Measurements from ENCODE around the gene ATXN1.
"Not testable (repeated sequence)": the region's sequence is repeated elsewhere in the genome, so short reads cannot be mapped to it uniquely, and the experiment has no call there.

ATXN1 gene

DNA sequence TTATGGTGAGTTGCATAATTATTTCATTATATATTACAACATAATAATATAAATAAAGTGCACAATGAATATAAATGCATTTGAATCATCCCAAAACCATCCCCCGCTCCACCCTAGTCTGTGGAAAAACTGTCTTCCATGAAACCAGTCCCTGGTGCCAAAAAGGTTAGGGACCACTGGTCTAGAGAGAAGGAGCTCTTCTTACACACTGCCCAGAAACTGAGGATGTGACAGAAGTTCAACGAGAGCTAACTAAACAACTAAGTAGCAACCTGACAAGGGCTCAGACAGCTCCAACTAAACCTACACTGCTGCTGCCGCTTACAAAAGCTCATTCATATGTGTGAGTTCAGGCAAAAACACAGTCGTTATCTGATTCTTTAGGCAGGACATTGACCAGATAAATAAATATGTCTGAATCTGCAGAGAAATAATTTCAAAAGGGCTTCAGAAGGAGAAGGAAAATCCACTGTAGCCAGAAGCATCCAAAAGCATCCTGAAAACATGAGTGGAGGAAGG is 125.9 kb downstream of the ATXN1 start:
- no peak for DNase-seq

DNA sequence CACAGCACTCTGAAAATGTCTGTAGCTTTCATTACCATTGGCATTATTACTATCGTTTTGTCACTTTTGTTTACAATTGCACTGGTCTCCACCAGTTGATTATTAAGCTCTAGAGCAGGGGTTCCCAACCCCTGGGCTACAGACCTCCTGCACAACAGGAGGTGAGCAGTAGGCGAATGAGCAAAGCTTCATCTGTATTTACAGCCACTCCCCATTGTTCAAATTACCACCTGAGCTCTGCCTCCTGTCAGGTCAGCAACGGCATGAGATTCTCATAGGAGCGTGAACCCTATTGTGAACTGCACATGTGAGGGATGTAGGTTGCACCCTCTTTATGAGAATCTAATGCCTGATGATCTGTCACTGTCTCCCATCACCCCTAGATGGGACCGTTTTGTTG is 126.4 kb downstream of the ATXN1 start:
- DNase-seq = no peak

DNA sequence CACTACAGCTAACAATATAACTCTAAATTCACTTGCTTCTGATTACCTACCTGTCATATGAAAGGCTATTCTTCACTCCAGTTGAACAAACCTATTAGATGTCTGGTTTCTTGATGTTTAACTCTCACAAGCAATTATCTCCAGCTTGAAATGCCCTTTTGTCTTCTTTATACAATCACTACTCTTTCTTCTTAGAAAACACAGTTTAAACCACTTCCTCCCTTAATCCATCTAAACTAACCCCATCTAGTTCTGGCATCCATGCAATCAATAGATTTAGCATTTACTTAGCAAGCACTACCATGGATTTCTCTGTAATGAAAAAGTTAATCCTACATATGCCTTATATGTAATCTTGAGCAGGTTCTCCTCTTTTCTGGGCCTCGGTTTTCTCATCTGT is 127.3 kb downstream of the ATXN1 start:
- no peak for DNase-seq

DNA sequence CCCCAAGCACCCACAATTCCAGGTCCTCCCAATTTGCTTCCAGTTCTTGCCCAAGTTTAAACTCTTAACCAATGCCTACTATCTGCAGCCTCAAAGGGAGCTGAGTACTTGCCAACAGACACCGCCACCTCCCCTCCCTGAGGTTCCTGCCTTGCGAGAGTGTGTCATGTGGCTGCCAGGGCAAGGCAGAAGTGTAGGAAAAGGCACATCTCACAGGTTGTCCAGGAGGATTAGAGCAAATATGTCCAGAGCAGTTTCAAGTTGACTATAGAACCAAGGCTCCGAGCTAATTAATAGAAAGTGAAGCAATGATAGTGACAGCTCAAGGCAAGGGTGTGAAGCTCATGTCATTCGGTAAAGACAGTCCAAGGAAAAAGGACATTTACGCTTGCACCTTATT is 127.8 kb downstream of the ATXN1 start:
- no peak for DNase-seq

DNA sequence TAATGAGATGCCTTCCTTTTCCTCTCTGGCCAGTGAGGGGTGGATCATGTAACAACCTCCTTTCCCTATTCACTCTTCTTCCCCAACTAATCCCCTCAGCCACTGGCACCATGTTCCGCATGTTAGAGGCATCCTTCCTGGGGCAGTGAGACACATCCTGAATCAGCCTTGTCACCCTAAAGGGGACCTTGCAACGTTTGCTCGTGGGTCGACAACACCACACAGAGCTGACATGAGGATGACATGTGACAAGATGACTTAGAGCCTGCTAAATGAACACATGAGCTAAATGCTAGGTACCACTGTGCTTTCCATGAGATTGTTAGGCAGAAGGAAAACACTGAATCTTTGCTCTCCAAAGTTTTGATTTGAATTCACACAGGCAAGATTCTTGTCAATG is 129.2 kb downstream of the ATXN1 start:
- DNase-seq = no peak

DNA sequence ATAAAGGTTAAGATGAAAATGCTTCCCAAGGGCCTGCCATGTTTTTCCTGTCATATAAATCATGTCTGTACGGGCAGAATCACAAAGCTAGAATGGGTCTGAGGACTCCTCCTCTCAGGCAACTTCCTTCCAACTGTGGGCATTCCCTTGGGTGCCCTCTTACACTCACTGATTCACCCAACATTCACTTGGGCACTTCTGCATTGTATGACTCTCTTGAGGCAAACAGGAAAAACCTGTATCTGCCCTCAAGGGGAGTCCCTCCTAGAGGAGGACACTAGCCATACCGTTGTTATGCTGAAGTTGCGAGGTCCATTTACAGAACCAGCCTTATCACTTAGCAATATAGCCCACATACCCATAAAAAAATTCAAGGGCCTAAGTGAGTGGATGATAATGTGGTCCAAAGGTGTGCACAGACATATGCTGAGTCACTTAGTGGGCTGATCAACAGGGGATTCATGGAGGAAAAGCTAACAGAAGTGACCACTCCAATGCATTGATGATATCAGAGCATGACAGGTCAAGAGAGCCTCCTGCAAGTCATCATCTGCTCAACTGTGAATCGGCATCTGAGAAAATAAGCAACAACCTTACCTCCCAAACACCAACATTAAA is 131.1 kb downstream of the ATXN1 start:
- DNase-seq = no peak

DNA sequence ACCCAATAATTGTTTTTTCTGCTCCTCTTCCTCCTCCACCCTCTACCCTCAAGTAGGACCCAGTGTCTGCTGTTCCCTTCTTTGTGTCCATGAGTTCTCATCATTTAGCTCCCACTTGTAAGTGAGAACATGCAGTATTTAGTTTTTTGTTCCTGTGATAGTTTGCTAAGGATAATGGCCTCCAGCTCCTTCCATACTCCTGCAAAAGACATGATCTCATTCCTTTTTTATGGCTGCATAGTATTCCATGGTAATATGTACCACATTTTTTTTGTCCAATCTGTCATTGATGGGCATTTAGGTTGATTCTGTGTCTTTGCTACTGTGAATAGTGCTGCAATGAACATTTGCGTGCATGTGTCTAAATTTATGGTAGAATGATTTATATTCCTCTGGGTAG is 132.7 kb downstream of the ATXN1 start:
- not testable (repeated sequence) for DNase-seq

DNA sequence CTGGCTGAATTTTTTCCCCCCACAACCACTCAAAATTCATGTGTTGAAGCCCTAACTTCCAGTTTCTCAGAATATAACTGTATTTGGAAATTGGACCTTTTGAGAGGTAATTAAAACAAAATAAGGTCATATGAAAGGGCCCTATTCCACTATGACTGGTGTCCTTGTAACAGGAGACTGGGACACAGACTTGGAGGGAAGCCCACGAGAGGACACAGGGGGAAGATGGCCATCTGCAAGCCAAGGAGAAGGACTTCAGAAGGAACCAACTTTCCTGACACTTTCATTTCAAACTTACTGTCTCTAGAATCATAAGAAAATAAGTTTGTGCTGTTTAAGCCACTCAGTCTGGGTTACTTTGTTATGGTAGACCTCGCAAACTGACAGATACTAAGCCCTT is 134.6 kb downstream of the ATXN1 start:
- DNase-seq = no peak

DNA sequence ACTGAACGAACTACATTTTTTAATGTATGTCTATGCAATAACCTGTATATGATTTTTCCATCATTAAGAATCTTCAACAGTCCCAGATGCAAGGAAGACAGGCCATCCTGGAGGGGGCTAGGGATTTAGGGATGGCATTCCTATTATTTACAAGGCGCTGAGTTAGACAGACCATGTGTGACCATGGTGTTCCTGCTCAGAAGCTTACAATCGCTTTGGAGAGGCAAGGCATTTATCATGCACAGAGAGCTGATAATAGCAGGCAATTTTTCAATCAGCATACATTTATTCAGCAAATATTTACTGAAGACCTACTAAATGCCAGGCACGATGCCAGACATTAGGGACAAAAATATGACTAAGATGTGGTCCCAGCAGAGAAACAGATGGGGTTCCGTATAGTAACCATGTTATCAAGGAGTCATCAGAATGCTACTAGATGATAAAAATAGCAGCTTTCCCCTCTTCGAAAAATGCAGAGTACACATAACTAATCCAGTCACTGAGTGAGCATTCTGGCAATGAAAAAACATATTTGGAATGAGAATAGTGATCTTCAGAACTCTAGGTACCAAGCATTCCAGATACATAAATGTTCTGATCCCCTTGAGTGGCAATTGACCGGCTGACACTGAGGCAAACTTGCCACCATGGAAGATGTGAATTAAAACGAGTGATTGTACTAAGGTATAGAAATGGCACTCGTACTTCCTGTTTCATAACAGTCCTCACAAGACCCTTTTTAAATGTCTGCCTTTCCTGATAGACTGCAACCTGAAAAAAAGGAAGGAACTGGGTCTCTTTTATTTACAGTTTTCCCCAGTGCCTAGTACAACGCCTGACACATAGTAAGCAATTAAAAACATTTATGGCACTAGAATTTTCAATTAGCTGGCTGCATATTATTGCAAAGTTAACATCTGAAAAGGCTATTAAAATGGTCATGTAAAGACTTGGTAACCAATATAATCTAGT is 135.7 kb downstream of the ATXN1 start:
- peak; percentile 68 for DNase-seq

DNA sequence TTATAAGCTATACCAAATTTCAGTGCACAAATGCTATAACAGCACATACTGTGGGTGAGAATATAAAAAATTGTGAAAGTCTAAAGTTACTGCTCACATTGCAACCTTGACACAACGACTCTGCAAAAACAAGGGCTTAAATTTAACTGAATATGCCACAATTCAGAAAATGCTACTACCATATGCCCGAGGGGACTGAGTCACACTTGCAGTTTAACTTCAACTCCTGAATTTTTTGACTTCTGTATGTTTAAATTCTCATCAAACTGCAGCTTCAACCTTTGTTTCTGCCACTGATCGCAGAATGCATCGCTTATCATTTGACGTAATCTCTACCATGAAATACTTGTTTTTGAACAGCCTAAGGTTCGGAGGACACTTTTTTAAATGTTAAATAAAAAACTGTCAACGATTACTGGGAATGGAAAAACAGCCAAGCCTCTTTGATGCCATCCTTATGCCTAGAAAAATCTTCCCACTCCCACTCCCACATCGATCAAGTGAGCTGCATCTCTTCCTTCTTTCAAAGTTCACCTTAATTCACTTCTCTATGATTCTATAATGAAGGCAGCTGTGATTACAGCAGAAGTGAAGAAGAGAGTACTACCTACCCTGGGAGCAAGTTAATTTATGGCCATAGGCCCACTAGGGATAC is 136.5 kb downstream of the ATXN1 start:
- no peak for DNase-seq

DNA sequence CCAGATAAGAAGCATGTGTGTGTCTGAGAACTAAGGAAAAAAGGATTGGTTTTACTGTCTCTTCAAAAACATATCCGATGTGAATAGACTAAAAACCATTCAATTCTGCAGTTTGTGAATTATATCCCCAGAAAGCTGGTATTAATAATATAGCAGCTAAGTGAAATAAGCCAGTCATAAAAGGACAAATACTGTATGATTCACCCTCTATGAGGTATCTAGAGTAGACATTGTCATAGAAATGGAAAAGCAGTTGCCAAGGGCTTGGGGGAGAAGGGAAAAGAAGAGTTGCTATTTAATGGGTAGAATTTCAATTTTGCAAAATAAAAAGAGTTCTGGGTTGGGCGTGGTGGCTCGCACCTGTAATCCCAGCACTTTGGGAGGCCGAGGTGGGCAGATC is 137.5 kb downstream of the ATXN1 start:
- no peak for DNase-seq

DNA sequence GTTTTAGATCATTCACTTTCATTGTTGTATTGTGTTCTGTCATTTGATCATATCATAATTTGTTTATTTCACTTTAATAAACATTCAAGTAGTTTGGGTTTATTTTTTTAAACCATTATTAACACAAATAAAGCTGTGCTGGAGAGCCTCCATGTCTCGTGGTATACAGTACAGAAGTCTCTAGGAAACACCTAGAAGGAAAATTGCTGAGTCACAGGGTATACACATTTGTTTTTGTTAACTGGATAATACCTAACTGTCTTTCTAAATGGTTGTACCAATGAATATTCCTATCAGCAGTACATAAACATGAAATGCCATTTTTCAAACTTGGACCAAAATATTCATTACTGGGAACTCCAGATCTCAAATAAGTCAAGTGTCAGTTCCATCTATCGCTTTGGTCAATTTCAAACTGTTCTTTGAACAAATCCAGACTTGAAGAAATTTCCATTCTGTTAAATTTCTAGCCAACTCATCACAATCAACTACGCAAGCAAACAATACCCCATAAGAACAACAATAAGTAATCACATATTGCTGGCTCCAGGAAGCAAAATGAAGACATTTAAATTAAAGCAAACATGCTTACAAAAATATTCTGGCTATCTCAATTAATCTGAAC is 138.1 kb downstream of the ATXN1 start:
- no peak for DNase-seq

DNA sequence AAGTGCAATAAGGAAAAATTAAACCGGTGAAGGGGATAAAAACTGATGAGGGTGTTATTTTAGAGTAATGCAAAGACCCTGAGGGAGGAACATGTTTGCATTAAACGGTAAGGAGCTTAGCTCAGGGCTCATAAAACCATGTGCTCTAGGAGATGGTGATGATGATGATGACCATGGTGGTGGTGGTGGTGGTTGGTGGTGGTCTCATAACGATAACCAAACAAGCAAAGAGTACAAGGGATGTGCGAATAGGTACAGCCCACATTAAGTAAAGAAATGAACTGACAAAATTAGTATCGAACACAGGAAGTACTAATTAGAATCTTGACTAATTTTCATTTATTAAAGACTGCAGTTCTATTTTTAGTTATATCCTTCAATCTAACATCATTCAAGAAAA is 139.1 kb downstream of the ATXN1 start:
- no peak for DNase-seq

DNA sequence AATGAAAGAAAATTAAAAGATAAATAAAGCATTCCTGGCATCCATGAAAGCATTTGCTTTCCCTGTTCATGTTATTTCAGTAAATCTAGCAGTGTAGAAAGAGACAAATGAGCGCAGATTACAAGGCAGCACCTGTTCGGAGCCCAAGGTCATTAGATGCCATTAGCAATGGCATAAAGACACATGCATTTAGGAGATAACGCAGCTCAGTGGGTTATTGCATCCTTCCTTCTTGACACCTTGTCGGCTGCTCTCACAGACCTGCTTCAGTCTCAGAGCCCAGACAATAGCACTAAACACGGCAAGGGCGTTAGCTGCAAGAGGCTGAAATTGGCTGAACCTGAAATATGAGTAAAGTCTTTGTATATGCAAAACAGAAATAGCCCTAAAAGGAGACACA is 140.3 kb downstream of the ATXN1 start:
- peak; percentile 38 for DNase-seq

DNA sequence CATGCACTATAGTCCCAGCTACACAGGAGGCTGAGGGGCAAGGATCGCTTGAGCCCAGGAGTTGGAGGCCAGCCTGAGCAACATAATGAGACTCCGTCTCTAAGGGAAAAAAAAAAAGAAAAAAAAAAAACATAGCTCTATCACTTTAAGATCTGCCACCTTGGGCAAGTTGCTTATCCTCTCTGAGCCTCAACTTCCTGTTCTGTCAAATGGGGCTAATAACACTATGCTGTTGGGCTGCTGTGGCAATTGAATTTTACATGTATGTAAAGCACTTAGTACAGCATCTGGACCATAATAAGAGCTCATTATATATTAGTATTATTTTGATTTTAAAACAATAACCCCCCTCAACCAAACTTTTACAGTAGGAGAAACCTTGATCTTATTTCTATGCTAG is 141.5 kb downstream of the ATXN1 start:
- DNase-seq = no peak

DNA sequence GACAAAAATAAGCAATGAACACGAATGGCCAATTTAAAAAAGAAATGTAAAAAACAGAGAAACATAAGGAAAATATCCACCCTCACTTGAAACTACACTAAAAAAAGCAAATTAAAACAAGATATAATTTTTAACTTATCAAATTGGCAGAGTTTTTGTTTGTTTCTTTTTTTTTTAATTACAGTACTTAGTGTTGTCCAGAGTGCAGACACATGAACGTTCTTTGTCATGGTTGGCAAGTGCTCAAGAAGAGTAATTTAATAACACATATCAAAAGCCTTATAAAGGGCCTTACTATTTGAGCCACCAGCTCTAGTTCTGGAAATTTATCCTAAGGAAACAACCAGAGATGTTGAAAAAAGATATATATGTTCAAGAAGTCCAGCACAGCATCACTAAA is 142.3 kb downstream of the ATXN1 start:
- DNase-seq = no peak

DNA sequence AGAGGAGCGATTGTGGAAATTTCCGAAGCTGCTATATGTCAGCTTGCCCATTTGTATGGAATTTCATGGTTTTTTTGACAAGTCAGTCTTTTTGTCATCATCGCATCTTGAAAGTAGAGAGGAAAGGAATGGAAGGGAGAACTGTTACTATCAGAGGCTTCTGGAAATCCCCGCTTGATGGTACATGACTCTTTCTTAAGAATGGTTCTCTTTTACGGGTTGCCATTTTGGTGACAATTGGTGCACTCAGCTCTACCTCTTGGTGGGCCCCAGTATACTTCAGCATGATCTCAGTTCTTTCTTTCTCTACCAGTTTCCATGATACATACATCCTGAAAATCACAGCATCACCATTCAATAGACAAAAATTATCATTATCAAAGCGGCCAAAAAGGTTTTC is 146.0 kb downstream of the ATXN1 start:
- not testable (repeated sequence) for DNase-seq

DNA sequence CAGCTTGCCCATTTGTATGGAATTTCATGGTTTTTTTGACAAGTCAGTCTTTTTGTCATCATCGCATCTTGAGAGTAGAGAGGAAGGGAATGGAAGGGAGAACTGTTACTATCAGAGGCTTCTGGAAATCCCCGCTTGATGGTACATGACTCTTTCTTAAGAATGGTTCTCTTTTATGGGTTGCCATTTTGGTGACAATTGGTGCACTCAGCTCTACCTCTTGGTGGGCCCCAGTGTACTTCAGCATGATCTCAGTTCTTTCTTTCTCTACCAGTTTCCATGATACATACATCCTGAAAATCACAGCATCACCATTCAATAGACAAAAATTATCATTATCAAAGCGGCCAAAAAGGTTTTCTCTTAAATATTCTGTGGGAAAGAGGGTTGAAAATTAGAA is 147.1 kb downstream of the ATXN1 start:
- not testable (repeated sequence) for DNase-seq

DNA sequence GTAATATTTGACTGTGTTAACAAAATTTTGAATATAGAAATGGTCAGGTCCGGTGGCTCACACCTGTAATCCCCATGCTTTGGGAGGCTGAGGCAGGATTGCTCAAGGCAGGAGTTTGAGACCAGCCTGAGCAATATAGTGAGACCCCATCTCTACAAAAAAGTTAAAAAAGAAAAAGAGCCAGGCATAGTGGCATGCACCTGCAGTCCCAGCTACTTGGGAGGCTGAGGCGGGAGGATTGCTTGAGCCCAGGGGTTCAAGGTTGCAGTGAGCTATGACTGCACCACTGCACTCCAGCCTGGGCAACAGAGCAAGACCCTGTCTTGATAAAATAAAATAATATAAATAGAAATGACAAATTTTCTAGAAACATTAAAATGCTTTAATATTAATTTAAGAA is 147.8 kb downstream of the ATXN1 start:
- not testable (repeated sequence) for DNase-seq

DNA sequence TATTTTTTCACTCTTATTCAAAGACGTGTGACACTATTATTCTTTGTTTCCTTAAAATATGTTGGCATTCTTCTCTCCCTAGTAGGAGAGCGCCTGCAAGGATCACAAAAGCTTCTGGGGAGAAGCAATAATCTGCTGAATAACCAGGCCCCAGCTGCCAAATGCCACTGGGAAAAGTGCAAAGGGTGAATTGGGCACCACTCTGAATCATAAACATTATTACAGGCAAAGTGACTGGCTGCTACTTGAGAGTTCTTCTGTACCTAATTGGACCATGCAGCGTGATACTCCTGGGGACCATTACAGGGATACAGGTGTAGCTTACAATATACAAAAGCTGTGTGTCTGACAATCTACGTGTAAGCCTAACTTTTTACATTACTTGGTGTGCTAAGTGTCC is 152.8 kb downstream of the ATXN1 start:
- DNase-seq = no peak

DNA sequence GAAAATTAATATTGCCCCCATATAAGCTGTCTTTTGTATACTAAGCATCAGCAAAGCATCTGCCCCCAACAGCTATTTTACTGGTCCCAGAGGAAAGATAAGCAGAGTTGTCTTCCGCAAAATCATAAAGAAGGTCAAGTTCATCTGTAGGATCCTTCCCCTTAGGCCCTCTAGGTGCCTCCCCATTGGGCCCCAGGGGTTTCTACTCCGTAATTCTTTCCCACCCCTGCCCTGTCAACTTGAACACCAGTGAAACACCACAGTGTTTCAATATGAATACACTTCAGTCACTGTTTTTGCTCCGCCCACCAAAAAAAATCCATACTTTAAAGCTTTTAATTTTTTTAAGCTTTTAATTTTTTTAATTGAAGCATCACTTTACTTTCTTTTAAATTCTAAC is 159.2 kb downstream of the ATXN1 start:
- no peak for DNase-seq

DNA sequence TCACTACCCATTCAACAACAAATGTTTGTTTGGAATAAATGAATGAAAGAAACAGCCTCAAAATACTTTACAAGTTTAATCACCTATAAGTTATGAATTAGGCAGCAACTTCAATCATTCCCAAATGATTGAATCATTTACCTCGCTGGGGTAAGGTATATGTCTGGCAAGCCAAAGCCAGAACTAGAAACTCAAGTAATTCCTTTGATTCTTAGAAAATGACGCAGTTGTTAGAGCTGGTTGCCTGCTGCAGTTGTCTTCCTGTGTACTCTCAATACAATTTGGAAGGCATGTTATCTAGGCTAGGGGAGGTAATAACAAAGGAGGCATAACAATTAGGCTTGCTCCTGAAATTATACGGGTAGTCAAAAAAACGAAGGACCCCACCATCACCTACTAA is 160.6 kb downstream of the ATXN1 start:
- no peak for DNase-seq

DNA sequence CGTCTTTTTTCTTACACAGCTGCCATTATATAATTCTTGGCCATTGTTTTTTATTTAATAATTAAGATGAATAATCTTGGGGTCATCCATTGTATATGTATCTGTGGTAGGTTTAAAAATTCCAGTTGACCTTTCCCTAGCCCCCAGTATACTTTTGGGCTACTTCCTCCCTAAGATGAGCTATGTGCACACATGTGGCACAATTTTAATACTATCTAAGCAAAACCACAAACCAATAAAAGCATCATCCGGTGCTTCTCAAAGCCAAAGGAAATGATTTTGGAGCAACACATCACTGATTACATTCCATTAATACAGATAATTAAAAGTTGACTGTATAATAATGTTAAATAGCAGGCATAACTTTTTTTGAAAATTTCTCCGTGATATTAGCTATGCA is 161.2 kb downstream of the ATXN1 start:
- DNase-seq = no peak
